Esophagus muscularis mucosa (tissue), 4 donors: ENCODE measurements around the gene TBC1D22A.

ENCODE experiments used
- CTCF ChIP-seq, 3 experiments: fragments of 200-600 bp in 2 of 3; fragments of 450-650 bp in 1 of 3; sonication (generic) in 2 of 3; IDR thresholded peaks; one replicate each; pipeline ENCODE4 v1.5.1; 2017 to 2019; ENCODE audit warnings: antibody characterized with exemption in 3 of 3, mild to moderate bottlenecking in 2 of 3, moderate library complexity in 1 of 3
- EP300 ChIP-seq: sonication (generic); formaldehyde crosslinking; IDR thresholded peaks from one replicate; pipeline ENCODE4 v1.6.1; 2017; ENCODE audit warnings: antibody characterized with exemption
- POLR2A ChIP-seq: fragments of 450-650 bp; IDR thresholded peaks from one replicate; pipeline ENCODE4 v1.6.1; 2017; ENCODE audit warnings: antibody characterized with exemption, moderate library complexity, mild to moderate bottlenecking, low read depth
- POLR2AphosphoS5 ChIP-seq, 2 donors: sonication (generic); formaldehyde crosslinking; IDR thresholded peaks; one replicate each; pipeline ENCODE4 v1.6.1; 2017; ENCODE audit warnings: antibody characterized with exemption in 2 of 2

GRCh38 chr22:47143249-47143938 is 380.9 kb downstream of the TBC1D22A start:
- no peak for TF ChIP-seq CTCF (IDR thresholded peaks at IDR 0.05)
- no peak for TF ChIP-seq POLR2A
- no peak for TF ChIP-seq POLR2AphosphoS5 (IDR thresholded peaks at IDR 0.05)
- no peak for TF ChIP-seq EP300
